ENCODE measurements around the gene TMEM183A. TPM values are rescaled to one million over a fixed set of nuclear protein-coding genes. Genes with fewer than 3 reads are reported as not detected.
"Not testable (repeated sequence)": the region's sequence is repeated elsewhere in the genome, so short reads cannot be mapped to it uniquely, and the experiment has no call there.

Gene TMEM183A
- total RNA-seq, 1 experiment from 2014 or later: 84.4 TPM

DNA sequence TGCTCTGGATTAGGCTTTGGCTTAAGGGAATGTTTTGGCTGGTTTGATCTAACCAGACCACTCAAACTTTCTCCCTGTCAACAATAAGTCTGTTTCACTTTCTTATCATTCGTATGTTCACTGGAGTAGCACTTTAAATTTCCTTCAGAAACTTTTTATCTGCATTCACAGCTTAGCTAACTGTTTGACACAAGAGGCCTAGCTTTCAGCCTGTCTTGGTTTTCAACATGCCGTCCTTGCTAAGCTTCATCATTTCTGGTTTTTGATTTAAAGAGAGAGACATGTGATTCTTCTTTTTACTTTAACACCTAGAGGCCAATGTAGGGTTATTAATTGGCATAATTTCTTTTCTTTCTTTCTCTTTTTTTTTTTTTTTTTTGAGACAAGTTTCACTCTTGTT is 25.2 kb upstream of the TMEM183A start:
- DNase-seq: no peak

DNA sequence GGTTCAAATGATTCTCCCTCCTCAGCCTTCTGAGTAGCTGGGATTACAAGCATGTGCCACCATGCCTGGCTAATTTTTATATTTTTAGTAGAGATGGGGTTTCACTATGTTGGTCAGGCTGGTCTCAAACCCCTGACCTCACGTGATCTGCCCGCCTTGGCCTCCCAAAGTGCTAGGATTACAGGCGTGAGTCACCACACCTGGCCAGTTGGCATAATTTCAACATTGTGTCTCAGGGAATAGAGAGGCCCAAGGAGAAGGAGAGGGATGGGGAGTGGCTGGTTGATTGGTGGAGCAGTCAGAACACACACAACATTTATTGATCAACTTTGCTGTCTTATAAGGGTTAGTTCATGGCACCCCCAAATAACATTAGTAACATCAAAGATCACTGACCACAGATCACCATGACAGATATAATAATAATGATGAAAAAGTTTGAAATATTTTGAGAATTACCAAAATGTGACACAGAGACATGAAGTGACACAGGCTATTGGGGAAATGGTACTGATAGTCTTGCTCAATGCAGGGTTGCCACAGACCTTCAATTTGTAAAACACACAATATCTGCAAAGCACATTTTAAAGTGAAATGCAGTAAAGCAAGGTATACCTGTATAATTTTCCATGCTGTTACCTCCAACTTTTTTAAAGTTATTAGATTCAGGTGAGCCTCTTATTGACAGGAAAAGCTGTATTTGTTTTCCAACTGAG is 24.3 kb upstream of the TMEM183A start:
- Mint-ChIP-seq H3K36me3 (ENCODE audit: insufficient read depth, unreplicated experiment) (no peaks in the 10 kb centered on the region), H3K4me1 (ENCODE audit: low read depth, unreplicated experiment) (no peaks in the 10 kb centered on the region), H3K27ac (ENCODE audit: unreplicated experiment) (no peak overlapping the region), H3K4me3 (ENCODE audit: low read depth, unreplicated experiment) (no peak overlapping the region), H3K27me3 (ENCODE audit: unreplicated experiment) (peaks cover 50% of the 10 kb centered on the region), H3K9me3 (ENCODE audit: low read depth, unreplicated experiment) (no peaks in the 10 kb centered on the region)
- intact Hi-C loops (cut with micrococcal nuclease; ENCODE audit: unreplicated experiment): no loop called here
- DNase-seq: no peak
- CTCF ChIA-PET: no interaction called here
- TF ChIP-seq CTCF (IDR thresholded peaks at IDR 0.05; ENCODE audit: unreplicated experiment): no peak
- BruUV-seq (replicated peaks): no TSS peak

More for the DNA sequence above, 25.2 kb upstream of the TMEM183A start:
- CTCF ChIA-PET: interaction anchor here (0.5 to 0.7 kb wide), 3 partner anchors 27 to 229 kb away, joined by 3 to 11 read pairs (median 7); no protein-coding TSS in a partner anchor
- no TSS peak for BruUV-seq (replicated peaks)
- H3K27me3 Mint-ChIP-seq (ENCODE audit: unreplicated experiment): peaks cover 50% of the 10 kb centered on the region
- H3K4me3 Mint-ChIP-seq (ENCODE audit: low read depth, unreplicated experiment): no peak overlapping the region
- TF ChIP-seq CTCF (IDR thresholded peaks at IDR 0.05; ENCODE audit: unreplicated experiment): no peak
- H3K27ac Mint-ChIP-seq (ENCODE audit: unreplicated experiment): no peak overlapping the region
- intact Hi-C loops (cut with micrococcal nuclease; ENCODE audit: unreplicated experiment): no loop called here
- no peaks in the 10 kb centered on the region for H3K9me3 Mint-ChIP-seq (ENCODE audit: low read depth, unreplicated experiment)
- H3K36me3 Mint-ChIP-seq (ENCODE audit: insufficient read depth, unreplicated experiment): no peaks in the 10 kb centered on the region
- peaks cover 1% of the 10 kb centered on the region for H3K4me1 Mint-ChIP-seq (ENCODE audit: low read depth, unreplicated experiment)

DNA sequence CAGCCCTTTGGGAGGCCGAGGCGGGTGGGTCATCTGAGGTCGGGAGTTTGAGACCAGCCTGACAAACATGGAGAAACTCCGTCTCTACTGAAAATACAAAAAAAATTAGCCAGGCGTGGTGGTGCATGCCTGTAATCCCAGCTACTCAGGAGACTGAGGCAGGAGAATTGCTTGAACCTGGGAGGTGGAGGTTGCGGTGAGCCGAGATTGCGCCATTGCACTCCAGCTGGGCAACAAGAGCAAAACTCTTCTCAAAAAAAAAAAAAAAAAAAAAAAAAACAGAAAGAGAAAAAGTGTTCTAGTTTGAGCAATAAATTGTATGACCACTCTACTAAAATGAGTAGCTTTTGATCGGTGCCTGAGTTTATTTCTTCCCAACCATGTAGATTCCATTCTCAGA is 21.1 kb upstream of the TMEM183A start:
- H3K36me3 Mint-ChIP-seq (ENCODE audit: insufficient read depth, unreplicated experiment); BruUV-seq (replicated peaks); H3K9me3 Mint-ChIP-seq (ENCODE audit: low read depth, unreplicated experiment); H3K4me1 Mint-ChIP-seq (ENCODE audit: low read depth, unreplicated experiment); DNase-seq; intact Hi-C loops (cut with micrococcal nuclease; ENCODE audit: unreplicated experiment); H3K27ac Mint-ChIP-seq (ENCODE audit: unreplicated experiment); H3K4me3 Mint-ChIP-seq (ENCODE audit: low read depth, unreplicated experiment): not testable (repeated sequence)
- peaks cover 33% of the 10 kb centered on the region for H3K27me3 Mint-ChIP-seq (ENCODE audit: unreplicated experiment)
- CTCF ChIA-PET: interaction anchor here (0.7 kb wide), 1 partner anchor 21 kb away, joined by 9 read pairs; no protein-coding TSS in a partner anchor

GRCh38 chr1:202987255-202987654 is 19.9 kb upstream of the TMEM183A start:
- CTCF ChIA-PET: interaction anchor here (1.5 kb wide), 1 partner anchor 11 kb away, joined by 3 read pairs; no protein-coding TSS in a partner anchor
- H3K27me3 Mint-ChIP-seq (ENCODE audit: unreplicated experiment): peaks cover 44% of the 10 kb centered on the region
- no TSS peak for BruUV-seq (replicated peaks)

More at GRCh38 chr1:202987255-202987654, 19.9 kb upstream of the TMEM183A start:
- Mint-ChIP-seq H3K4me1 (ENCODE audit: low read depth, unreplicated experiment) (no peaks in the 10 kb centered on the region), H3K9me3 (ENCODE audit: low read depth, unreplicated experiment) (no peaks in the 10 kb centered on the region), H3K27ac (ENCODE audit: unreplicated experiment) (no peak overlapping the region), H3K4me3 (ENCODE audit: low read depth, unreplicated experiment) (no peak overlapping the region), H3K36me3 (ENCODE audit: insufficient read depth, unreplicated experiment) (no peaks in the 10 kb centered on the region)
- DNase-seq: no peak
- TF ChIP-seq CTCF (IDR thresholded peaks at IDR 0.05; ENCODE audit: unreplicated experiment): no peak
- intact Hi-C loops (cut with micrococcal nuclease; ENCODE audit: unreplicated experiment): no loop called here

Measured in Calu3 (cell line).